NCI-H2171 treated with DMSO at 0.1 percent for 48 hours (cell line): ENCODE results near the gene SLA2.

Experiments
- DNase-seq: peaks from one replicate; lab custom pipeline; 2025; lab: John Stamatoyannopoulos, UW

SLA2 gene

DNA sequence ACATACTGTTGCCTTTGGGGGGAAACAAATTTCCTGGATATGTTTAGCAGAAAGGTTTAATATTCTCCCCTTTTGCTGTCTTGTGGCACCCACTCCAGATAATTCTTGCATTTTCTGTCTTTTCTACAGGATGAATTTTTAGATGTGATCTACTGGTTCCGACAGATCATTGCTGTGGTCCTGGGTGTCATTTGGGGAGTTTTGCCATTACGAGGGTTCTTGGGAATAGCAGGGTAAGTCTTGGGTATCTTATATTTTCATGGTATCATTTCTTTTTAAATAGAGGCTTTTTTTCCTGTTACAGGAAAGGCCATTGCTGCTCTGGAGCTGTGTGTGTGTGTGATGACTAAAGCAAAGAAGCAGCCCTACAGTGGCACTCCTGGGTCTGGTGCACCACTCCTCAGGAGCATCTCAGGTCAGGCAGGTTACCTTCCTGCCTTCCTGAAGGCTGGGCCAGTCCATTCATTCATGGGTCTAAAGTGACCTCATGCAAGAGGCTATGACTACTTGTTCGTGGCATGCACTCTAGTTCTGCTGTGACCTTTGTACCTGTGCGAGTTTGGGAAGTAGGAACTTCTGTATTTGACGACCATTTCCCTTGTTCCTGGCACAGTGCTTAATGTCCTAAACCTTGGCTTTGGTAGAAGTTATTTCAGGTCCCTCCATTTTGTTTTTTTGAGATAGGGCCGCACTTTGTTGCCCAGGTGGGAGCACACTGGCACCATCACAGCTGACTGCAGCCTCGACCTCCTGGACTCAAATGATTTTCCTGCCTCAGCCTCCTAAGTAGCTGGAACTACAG is 38.2 kb downstream of the SLA2 start:
- DNase-seq: no peak

DNA sequence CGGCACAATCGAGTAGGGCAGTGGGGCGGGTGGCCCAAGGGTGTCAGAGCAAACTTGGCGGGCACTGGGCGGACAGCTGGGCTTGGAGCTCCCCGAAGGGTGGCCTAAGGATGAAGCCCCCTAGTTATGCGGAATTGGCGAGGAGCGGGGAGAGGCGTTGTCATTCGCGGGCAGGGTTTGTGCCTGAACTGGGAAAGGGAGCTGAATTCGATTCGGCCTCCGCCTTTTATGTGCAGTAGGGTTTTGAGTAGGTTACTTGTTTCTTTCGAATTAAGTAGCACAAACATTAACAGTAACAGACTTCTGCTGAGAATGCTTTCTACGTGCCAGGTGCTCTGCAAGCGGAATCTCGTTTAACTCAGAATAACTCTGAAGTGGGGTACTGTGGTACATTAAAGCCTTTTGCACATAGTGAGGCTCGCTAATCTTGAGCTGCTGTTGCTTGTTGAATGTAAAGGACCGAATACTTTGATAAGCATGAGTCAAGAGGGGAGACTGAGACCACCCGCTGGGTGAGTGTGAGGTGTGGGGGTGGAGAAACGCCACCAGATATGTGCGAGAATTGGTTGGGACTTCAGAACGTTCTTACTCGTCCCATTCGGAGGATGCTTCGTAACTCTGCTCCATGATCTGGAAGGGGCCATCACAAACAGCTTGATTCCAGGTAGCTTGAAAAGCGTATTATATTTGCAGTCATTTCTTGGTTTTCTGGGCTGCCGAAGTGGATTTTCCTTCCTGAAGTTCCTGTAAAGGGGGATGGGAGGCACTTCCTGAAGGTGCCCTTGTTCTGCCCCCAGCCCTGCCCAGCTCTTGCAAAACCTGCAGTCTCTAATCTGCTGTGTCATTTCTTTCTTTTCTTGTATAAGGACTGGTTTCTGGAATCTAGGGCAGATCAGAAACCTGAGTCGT is 39.6 kb downstream of the SLA2 start:
- DNase-seq: no peak

GRCh38 chr20:36605399-36606157 is 40.4 kb downstream of the SLA2 start, which contains the start of gene RAB5IF:
RAB5IF (plus strand) TSS chr20:36605779; CDS start chr20:36605952, 173 bp downstream.
- DNase-seq: peak; percentile 99

DNA sequence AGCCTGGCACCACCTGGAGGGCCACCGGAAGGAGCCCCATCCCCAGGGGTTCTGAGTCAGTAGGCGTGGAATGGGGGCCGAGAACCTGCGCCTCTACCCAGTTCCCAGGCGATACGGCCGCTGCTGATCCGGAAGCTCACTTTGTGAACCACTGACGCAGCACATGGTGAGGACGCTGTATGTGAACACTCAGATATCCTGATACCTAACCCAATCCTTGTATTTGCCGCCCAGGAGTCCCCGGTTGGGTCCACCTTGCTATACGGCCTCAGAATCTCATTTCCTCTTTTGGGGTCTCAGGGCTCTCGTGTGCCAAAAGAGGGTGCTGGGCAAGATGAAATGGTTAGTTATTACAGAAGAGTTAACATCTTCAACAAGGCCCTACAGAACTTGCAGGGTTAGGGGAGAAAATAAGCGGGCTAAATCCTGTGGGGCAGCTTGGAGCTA is 41.0 kb downstream of the SLA2 start:
- DNase-seq: no peak

DNA sequence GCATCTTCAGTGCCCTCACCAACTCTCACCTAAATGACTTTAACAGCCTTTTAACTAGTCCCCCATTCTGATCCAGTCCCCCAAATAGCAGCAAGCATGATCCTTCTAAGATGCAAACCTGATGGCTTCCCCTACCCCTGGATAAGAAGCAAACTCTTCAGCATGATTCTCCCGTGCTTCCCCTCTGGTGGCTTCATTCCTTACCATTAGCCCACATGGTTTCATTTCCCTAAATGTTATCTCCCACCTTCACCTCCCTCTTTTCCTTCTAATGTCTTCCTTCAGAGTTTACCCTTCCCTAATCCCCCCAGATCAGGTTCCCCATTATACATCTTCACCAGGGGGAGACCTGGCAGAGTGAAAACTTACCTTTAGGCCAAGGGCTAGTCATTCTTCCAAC is 44.5 kb downstream of the SLA2 start:
- DNase-seq: no peak

GRCh38 chr20:36599912-36600345 is 46.1 kb downstream of the SLA2 start:
- no peak for DNase-seq

DNA sequence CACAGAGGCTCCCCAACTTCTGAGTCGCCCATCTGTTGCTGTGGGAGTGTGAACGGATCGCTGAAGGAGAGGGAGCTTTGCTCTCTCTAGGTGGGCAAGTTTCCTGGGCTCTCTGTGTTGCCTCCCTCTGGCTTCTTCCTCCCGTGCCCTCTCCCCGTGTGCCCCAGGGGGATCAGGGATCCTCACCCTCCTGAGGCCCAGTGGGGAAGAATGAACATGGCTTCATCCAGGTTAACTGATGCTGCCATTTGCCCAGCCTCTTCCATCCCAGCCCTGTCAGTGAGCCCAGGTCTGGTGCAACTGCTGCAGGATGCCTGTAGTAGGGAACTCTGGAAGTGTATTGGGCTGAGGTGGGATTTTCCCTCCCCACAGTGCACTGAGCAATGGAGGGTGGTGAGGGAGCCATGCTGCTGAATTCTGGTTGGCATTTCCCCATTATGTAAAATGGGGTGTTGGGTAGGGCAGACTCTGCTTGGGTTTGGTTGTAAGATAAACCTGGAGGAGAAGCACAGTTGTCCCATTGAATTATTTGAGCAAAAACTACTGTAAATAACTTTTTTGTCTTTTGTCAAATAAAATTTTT is 52.6 kb downstream of the SLA2 start:
- no peak for DNase-seq

GRCh38 chr20:36591854-36592641 is 53.9 kb downstream of the SLA2 start:
- no peak for DNase-seq

DNA sequence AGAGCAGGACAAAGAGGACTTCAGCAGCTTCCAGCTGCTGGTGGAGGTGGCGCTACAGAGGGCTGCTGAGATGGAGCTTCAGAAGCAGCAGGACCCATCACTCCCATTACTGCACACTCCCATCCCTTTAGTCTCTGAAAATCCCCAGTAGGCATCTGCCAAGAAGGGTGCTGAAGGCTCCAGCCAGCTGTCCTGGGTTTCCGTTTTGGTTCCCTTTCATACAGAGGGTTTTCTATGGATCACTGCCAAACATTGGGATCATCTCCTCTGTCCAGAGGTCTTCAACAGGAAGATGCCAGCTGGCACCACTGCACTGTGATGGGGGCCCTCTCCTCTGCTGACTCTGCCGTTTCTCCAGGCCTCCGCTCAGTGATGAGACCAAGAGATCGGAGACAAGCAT is 54.7 kb downstream of the SLA2 start:
- DNase-seq: peak; percentile 21

DNA sequence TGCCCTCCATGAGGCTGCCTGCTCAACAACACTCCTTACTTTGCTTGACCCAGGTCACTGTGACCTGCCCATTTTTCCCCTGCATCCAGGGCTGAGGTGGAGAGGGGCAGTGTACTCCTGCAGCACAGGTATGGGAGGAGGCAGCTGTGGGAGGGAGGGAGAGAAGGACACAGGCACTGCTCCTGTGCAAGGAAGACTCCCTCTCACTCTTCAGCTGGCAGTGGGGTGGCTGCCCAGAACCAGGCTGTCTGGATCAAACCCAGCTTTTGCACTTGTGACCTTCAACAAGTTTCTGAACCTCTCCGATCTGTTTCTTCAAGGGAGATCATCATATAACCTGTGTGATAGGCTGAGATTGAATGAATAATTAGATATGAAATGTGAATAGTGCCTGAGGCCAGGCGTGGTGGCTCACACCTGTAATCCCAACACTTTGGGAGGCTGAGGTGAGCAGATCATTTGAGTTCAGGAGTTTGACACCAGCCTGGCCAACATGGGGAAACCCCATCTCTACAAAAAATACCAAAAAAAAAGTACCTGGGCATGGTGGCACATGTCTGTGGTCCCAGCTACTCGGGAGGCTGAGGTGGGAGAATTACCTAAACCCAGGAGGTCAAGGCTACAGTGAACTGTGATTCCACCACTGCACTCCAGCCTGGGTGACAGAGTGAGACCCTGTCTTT is 58.5 kb downstream of the SLA2 start:
- DNase-seq: no peak

- peak; percentile 83 for DNase-seq
These were observed 60.4 kb downstream of the SLA2 start for GRCh38 chr20:36585410-36586125.

GRCh38 chr20:36584018-36584481 is 61.9 kb downstream of the SLA2 start:
- no peak for DNase-seq

DNA sequence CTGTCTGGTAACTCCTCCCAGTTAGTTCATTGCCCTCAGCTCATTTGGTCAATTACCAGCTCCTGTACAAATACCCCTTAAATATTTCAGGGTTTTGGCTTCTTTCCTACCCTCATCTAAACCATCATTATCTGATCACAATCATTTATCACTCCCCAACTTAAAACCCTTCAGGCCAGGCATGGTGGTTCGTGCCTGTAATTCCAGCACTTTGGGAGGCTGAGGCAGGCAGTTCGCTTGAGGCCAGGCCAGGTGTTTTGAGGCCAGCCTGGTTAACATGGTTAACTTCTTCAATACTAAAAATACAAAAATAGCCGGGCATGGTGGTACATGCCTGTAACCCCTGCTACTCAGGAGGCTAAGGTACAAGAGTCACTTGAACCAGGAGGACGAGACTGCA is 63.2 kb downstream of the SLA2 start:
- no peak for DNase-seq

DNA sequence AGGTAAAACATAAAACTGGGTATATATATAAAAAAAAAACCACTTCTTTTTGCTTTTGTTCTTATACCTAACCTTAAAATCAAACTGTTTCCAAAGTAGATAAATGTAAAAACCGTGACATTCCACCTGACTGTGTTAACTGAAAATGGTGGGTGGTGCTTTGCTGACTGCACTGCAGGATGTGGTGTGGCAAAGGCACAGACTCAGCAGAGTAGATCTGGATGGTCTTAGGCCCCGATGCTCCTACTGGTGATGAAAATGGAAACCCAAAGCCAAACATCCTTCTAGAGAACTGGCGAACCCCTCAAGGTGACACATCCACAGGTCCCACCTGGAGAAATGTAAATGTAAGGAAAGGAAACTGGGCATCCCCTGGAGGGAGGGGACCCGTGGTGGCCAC is 63.7 kb downstream of the SLA2 start:
- no peak for DNase-seq

DNA sequence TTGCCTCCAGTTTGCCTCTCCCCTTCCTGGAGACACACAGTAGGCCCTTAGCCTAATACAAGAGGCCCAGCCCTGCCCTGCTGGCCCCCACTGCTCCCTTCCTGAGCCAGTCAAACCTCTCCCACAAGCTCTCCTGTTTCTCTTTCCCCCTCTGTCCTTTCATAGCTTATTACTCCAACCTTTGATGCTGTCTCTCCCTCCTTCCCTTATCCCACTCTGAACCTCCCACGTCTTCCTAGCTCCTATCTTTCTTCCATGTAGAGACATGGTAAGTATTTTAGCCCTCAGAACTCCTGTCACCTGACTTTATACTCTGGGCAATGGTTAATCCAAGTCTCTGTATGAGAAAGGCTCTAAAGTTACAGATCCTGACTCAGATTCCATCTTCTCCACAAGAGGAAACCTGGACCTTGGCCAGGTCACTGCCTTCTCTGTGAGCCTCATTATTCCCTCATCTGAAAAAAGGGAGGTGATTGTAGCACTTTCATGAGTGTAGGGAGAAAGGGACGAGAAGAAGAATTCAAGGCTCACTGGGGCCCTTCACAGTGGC is 65.9 kb downstream of the SLA2 start:
- no peak for DNase-seq

DNA sequence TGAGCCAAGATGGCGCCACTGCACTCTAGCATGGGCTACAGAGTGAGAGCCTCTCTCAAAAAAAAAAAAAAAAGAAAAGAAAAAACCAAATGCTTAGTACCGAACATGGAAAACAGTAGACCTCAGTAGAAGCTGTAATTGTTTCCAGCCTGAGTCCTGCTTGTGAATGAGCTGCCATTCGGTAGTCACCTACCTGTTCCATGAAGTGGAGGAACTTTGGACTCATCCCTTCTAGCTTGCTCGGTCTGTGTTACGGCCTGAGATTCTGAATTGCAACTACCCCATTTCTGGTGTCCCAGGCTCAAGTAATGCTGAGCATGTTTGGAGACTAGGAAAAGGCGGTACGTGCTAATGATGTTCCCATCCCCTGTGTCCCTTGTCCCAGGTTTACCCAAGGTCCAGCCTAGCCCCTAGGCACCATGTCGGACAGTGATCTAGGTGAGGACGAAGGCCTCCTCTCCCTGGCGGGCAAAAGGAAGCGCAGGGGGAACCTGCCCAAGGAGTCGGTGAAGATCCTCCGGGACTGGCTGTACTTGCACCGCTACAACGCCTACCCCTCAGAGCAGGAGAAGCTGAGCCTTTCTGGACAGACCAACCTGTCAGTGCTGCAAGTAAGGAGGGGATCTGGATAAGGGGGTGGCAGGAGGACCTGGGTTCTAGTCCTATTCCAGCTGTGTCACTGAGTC is 67.5 kb downstream of the SLA2 start:
- DNase-seq: no peak

DNA sequence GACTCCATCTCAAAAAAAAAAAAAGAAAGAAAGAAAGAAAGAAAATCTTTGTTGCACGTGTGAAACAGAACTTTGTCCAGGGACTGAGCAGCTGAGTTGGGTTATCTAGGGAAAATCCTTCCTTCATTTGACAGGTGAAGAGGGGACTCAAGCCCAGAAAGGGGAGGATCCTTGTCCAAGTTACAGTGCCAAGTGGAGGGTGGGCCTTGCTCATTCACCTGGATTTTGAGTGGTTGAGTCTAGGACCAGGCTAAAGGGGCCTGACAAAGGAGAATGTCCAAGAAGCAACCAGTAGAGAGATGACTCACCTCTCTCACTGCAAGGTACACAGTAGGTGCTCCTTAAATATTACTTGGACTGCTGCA is 69.9 kb downstream of the SLA2 start:
- no peak for DNase-seq

- peak; percentile 72 for DNase-seq
These were observed 71.4 kb downstream of the SLA2 start for GRCh38 chr20:36574366-36575135.
